ENCODE results near the gene PRKCD. TPM values are rescaled to one million over a fixed set of nuclear protein-coding genes. Genes with fewer than 3 reads are reported as not detected.
A peak's percentile ranks its signal among the peaks of the same experiment; 100 is the strongest.

Gene PRKCD
- total and polyA plus RNA-seq, 12 donors, result 10.7 to 156 (median 49.2) TPM

DNA sequence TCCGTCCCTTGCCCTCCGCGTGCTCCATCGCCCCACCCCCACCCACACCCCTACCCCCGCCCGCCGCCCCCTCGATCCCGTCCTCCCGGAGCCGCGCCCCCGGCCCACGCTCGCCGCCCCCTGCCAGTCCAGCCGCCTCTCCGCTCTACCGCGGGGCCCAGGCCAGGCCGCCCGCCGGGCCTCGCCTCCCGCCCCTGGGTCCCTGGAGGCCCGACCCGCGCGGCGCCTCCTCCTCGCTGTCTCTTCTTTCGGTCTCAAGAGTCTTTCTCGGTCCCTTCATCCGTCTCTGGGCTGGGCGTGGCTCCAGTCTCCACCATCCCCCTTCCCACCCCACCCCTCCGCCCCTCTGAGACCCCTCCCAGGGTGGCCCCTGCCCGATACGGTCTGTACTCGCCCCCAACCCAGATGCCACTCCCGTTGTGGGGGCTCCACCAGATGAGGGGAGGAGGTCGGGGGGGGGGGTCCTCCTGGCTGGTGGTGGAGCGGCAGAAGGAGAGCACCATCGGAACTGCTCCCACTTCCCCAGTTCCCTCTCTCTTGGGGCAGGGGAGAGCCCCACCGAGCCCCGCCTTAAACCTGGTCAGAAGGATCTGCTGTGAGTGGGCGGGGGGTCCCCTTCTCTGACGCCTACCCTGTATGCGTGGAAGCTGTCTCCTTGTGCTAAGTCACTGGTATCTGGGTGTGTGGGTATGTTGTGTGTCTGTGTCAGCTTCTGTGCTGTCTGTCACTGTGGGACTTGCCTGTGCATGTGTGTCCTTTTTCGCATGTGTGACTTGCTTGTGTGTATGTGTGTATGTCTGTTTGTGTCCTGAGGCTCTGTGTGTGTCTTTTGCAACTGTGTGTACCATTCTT, 1.0 kb downstream of the PRKCD start:
- peak overlapping the region in 4 of 5 donors; percentile 64 to 99 (median 84) for H3K27ac ChIP-seq
- 5 to 14% (median 6%) methylated on average over 13 to 49 of the region's 49 CpGs for WGBS, 4 donors
- DNase-seq, result peak in 1 of 7 donors; percentile 59
- no peaks in the 10 kb centered on the region for H3K9me3 ChIP-seq (replicated peaks in 1 of 3)
- TF ChIP-seq, protein P1, sequence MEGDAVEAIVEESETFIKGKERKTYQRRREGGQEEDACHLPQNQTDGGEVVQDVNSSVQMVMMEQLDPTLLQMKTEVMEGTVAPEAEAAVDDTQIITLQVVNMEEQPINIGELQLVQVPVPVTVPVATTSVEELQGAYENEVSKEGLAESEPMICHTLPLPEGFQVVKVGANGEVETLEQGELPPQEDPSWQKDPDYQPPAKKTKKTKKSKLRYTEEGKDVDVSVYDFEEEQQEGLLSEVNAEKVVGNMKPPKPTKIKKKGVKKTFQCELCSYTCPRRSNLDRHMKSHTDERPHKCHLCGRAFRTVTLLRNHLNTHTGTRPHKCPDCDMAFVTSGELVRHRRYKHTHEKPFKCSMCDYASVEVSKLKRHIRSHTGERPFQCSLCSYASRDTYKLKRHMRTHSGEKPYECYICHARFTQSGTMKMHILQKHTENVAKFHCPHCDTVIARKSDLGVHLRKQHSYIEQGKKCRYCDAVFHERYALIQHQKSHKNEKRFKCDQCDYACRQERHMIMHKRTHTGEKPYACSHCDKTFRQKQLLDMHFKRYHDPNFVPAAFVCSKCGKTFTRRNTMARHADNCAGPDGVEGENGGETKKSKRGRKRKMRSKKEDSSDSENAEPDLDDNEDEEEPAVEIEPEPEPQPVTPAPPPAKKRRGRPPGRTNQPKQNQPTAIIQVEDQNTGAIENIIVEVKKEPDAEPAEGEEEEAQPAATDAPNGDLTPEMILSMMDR (IDR thresholded peaks at IDR 0.05), result peak in 1 of 6 experiments; percentile 2
- TF ChIP-seq POLR2A (IDR thresholded peaks at IDR 0.05), result no peak
- H3K4me1 ChIP-seq (replicated peaks in 1 of 2), result peaks cover 49 to 76% of the 10 kb centered on the region in 2 donors
- H3K4me3 ChIP-seq, result peak overlapping the region in 3 of 4 donors; percentile 5 to 99 (median 68)
- no peaks in the 10 kb centered on the region for H3K27me3 ChIP-seq
- H3K36me3 ChIP-seq (replicated peaks in 1 of 2), result no peaks in the 10 kb centered on the region
- intact Hi-C loops (cut with DNase I), result loop anchor here in 1 of 2 donors (5.0 kb wide), 1 partner anchor 40 kb away; no protein-coding TSS in a partner anchor

DNA sequence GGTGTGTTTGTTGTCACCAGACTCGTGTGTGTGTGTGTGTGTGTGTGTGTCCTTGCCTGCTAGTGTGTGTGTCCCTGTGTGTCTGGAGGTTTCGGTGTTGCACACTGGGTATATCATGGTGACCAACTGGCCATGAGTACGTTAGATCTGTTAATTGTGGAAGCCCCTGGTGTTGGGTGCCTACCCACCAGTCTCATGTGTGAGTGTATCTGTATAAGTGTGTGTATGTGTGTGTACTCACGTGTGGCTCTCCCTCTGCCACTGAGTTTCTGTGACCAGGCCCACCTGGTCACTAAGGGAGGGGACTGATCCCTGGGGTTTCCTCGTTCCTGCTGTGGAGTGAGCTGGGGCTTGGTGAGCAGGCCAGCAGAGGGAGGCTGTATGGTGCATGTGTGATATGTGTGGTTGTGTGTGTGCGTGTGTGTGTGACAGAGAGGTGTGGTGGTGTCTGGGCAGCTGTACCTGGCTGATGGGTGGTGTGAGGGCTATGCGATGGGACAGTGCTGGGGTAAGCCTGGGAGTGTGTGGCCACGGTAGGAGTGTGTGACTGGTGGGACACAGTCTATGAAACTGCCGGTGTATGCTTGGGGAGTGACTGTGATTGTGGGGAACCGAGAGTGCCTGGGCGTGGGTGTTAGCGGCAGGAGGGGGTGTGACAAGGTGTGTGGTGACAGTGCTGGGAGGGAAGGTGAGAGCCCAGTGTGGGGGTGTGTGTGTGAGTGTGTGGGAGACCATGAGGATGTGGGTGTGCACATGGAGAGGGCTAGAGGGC, 1.8 kb downstream of the PRKCD start:
- intact Hi-C loops (cut with DNase I), result loop anchor here in 1 of 2 donors (5.0 kb wide), 1 partner anchor 41 kb away; no protein-coding TSS in a partner anchor
- Histone ChIP-seq H3K36me3 (replicated peaks in 1 of 2) (no peaks in the 10 kb centered on the region), H3K27ac (peak overlapping the region in 4 of 5 donors; percentile 64 to 99 (median 84)), H3K4me3 (peak overlapping the region in 3 of 4 donors; percentile 5 to 99 (median 68)), H3K4me1 (replicated peaks in 1 of 2) (peaks cover 56 to 76% of the 10 kb centered on the region in 2 donors), H3K27me3 (no peaks in the 10 kb centered on the region), H3K9me3 (replicated peaks in 1 of 3) (no peaks in the 10 kb centered on the region)
- DNase-seq, result peak in 1 of 7 donors; percentile 27
- 22 to 47% (median 38%) methylated on average over 8 to 12 of the region's 12 CpGs for WGBS, 4 donors
- no peak for TF ChIP-seq POLR2A (IDR thresholded peaks at IDR 0.05)
- TF ChIP-seq, protein P1 (IDR thresholded peaks at IDR 0.05), result no peak

DNA sequence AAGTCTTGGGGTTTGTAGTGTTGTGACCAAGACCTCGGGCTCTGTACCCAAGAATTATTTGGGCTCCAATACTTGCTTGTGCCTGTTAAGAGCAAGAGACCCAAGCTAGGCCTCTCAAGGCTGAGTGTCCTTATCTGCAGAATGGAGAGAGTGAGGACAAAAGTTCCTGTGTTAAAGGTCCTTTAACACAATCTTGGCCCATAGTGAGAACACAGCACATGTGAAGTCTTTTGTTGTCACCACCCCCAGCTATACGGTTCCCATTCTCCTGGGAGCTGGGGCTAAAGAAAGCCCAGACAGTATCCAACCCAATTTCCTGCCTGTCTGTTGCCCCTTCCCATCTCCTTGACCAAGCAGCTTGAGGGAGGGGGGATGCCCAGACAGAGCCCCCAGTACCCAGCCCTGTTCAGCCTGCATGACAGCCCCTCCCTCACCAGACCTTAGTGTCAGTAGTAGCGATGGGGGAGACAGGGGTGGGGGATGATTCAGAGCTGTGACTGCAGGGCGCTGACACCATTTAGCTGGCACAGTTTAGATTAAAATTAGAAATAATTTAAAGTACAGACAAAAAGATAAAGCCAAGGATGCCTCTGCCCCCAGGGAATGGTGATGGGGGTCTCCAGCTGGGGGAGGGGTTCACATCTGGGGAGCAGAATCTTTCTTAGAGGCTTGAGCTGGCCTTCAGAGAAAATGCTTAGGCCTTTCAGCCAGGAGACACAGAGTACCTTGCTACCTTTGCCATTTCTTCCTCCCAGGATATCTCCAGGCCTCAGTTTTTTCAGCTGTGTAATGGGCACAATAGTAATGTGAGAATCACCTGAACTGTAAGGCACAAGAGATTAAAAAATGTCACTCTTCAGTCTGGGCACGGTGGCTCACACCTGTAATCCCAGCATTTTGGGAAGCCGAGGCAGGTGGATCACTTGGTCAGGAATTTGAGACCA, 2.7 kb downstream of the PRKCD start:
- intact Hi-C loops (cut with DNase I), result loop anchor here in 1 of 2 donors (5.0 kb wide), 1 partner anchor 41 kb away; no protein-coding TSS in a partner anchor
- 40 to 61% (median 58%) methylated on average over 5 to 6 of the region's 6 CpGs for WGBS, 4 donors
- peak overlapping the region in 1 of 4 donors; percentile 99 for H3K4me3 ChIP-seq

More for the DNA sequence above, 2.7 kb downstream of the PRKCD start:
- Histone ChIP-seq H3K27ac (peak overlapping the region in 3 of 5 donors; percentile 79 to 99 (median 90)), H3K9me3 (replicated peaks in 1 of 3) (no peaks in the 10 kb centered on the region), H3K36me3 (replicated peaks in 1 of 2) (no peaks in the 10 kb centered on the region), H3K4me1 (replicated peaks in 1 of 2) (peaks cover 58 to 75% of the 10 kb centered on the region in 2 donors), H3K27me3 (no peaks in the 10 kb centered on the region)
- no peak for DNase-seq
- peak in 1 of 2 donors; percentile 13 for TF ChIP-seq POLR2A (IDR thresholded peaks at IDR 0.05)
- TF ChIP-seq, protein P1 (IDR thresholded peaks at IDR 0.05), result no peak
